CD4-positive, alpha-beta T cell treated with Interleukin-12 subunit alpha and Interleukin-12 subunit beta, for 1 hour (primary cell): Measurements from ENCODE around the gene MTG1.

ENCODE experiments used
- DNase-seq: peaks from one replicate; pipeline ENCODE4 v3.0.0-alpha.2; 2020

The MTG1 gene

GRCh38 chr10:133471300-133472109 lies 77.5 kb downstream of the MTG1 start:
- no peak for DNase-seq
